ENCODE data around the gene CTR9.
A peak's percentile ranks its signal among the peaks of the same experiment; 100 is the strongest.

Gene CTR9

GRCh38 chr11:10750838-10751580 lies at the start of gene CTR9:
Gene CTR9, plus strand, starts transcription at chr11:10751246. Its CDS starts 167 bp downstream, at chr11:10751413.
- peak; percentile 71 to 82 for DNase-seq (ENCODE audit: low read depth in 2 of 2)

GRCh38 chr11:10701982-10702381 lies 49.1 kb upstream of the CTR9 start:
- DNase-seq (ENCODE audit: low read depth in 2 of 2): no peak

- no peak for DNase-seq (ENCODE audit: low read depth in 2 of 2)
These were observed 42.9 kb upstream of the CTR9 start for GRCh38 chr11:10708131-10708530.

GRCh38 chr11:10709299-10710086 lies 41.6 kb upstream of the CTR9 start:
- DNase-seq (ENCODE audit: low read depth in 2 of 2): no peak

- no peak for DNase-seq (ENCODE audit: low read depth in 2 of 2)
These were observed 35.5 kb upstream of the CTR9 start for GRCh38 chr11:10715571-10715970.

GRCh38 chr11:10716122-10716521 lies 34.9 kb upstream of the CTR9 start:
- DNase-seq (ENCODE audit: low read depth in 2 of 2): peak; percentile 52 to 53

GRCh38 chr11:10716543-10717259 lies 34.3 kb upstream of the CTR9 start:
- no peak for DNase-seq (ENCODE audit: low read depth in 2 of 2)

- no peak for DNase-seq (ENCODE audit: low read depth in 2 of 2)
These were observed 31.4 kb upstream of the CTR9 start for GRCh38 chr11:10719616-10720015.

- no peak for DNase-seq (ENCODE audit: low read depth in 2 of 2)
These were observed 30.1 kb upstream of the CTR9 start for GRCh38 chr11:10720881-10721376.

- DNase-seq (ENCODE audit: low read depth in 2 of 2): no peak
These were observed 28.7 kb upstream of the CTR9 start for GRCh38 chr11:10722307-10722706.

GRCh38 chr11:10725114-10725906 lies 25.7 kb upstream of the CTR9 start:
- DNase-seq (ENCODE audit: low read depth in 2 of 2): peak; percentile 42 to 45

GRCh38 chr11:10725907-10726253 lies 25.2 kb upstream of the CTR9 start:
- no peak for DNase-seq (ENCODE audit: low read depth in 2 of 2)

- DNase-seq (ENCODE audit: low read depth in 2 of 2): no peak
These were observed 23.7 kb upstream of the CTR9 start for GRCh38 chr11:10727146-10727851.

- no peak for DNase-seq (ENCODE audit: low read depth in 2 of 2)
These were observed 22.9 kb upstream of the CTR9 start for GRCh38 chr11:10728154-10728553.

GRCh38 chr11:10728789-10729472 lies 22.1 kb upstream of the CTR9 start:
- DNase-seq (ENCODE audit: low read depth in 2 of 2): peak; percentile 42 to 44

GRCh38 chr11:10730151-10730550 lies 20.9 kb upstream of the CTR9 start:
- DNase-seq (ENCODE audit: low read depth in 2 of 2): no peak

- no peak for DNase-seq (ENCODE audit: low read depth in 2 of 2)
These were observed 19.9 kb upstream of the CTR9 start for GRCh38 chr11:10731064-10731680.

GRCh38 chr11:10735481-10736475 lies 15.3 kb upstream of the CTR9 start:
- peak; percentile 85 to 86 for DNase-seq (ENCODE audit: low read depth in 2 of 2)
